ENCODE results near the gene LRP1B.

The LRP1B gene

GRCh38 chr2:141316103-141316502 lies 814.7 kb downstream of the LRP1B start:
- no peak overlapping the region for H3K27ac Mint-ChIP-seq

GRCh38 chr2:141313972-141314371 lies 816.8 kb downstream of the LRP1B start:
- Mint-ChIP-seq H3K4me3 (no peak overlapping the region), H3K36me3 (no peaks in the 10 kb centered on the region), H3K27ac (no peak overlapping the region), H3K4me1 (no peaks in the 10 kb centered on the region), H3K27me3 (no peaks in the 10 kb centered on the region), H3K9me3 (peaks cover 4% of the 10 kb centered on the region)

More at GRCh38 chr2:141316103-141316502, 814.7 kb downstream of the LRP1B start:
- H3K4me1 Mint-ChIP-seq, result no peaks in the 10 kb centered on the region
- H3K4me3 Mint-ChIP-seq, result no peak overlapping the region
- no peaks in the 10 kb centered on the region for H3K9me3 Mint-ChIP-seq
- no peaks in the 10 kb centered on the region for H3K36me3 Mint-ChIP-seq
- H3K27me3 Mint-ChIP-seq, result no peaks in the 10 kb centered on the region

GRCh38 chr2:141311430-141311829 lies 819.4 kb downstream of the LRP1B start:
- no peaks in the 10 kb centered on the region for H3K4me1 Mint-ChIP-seq

GRCh38 chr2:141306368-141306767 lies 824.4 kb downstream of the LRP1B start:
- H3K4me3 Mint-ChIP-seq, result no peak overlapping the region
- H3K4me1 Mint-ChIP-seq, result no peaks in the 10 kb centered on the region
- H3K27me3 Mint-ChIP-seq, result no peaks in the 10 kb centered on the region
- no peak overlapping the region for H3K27ac Mint-ChIP-seq
- peaks cover 12% of the 10 kb centered on the region for H3K9me3 Mint-ChIP-seq
- no peaks in the 10 kb centered on the region for H3K36me3 Mint-ChIP-seq

More at GRCh38 chr2:141311430-141311829, 819.4 kb downstream of the LRP1B start:
- H3K27ac Mint-ChIP-seq, result no peak overlapping the region
- peaks cover 4% of the 10 kb centered on the region for H3K9me3 Mint-ChIP-seq
- no peaks in the 10 kb centered on the region for H3K36me3 Mint-ChIP-seq
- no peak overlapping the region for H3K4me3 Mint-ChIP-seq
- no peaks in the 10 kb centered on the region for H3K27me3 Mint-ChIP-seq

- Mint-ChIP-seq H3K9me3 (peaks cover 9% of the 10 kb centered on the region), H3K4me1 (no peaks in the 10 kb centered on the region), H3K27me3 (no peaks in the 10 kb centered on the region), H3K4me3 (no peak overlapping the region), H3K36me3 (no peaks in the 10 kb centered on the region), H3K27ac (no peak overlapping the region)
Measured at GRCh38 chr2:141301551-141301950, 829.3 kb downstream of the LRP1B start.

GRCh38 chr2:141280037-141280436 lies 850.8 kb downstream of the LRP1B start:
- peaks cover 9% of the 10 kb centered on the region for H3K9me3 Mint-ChIP-seq
- no peak overlapping the region for H3K4me3 Mint-ChIP-seq
- no peaks in the 10 kb centered on the region for H3K4me1 Mint-ChIP-seq
- no peaks in the 10 kb centered on the region for H3K27me3 Mint-ChIP-seq
- no peaks in the 10 kb centered on the region for H3K36me3 Mint-ChIP-seq
- no peak overlapping the region for H3K27ac Mint-ChIP-seq

- H3K9me3 Mint-ChIP-seq, result peaks cover 30% of the 10 kb centered on the region
- no peaks in the 10 kb centered on the region for H3K4me1 Mint-ChIP-seq
- no peaks in the 10 kb centered on the region for H3K36me3 Mint-ChIP-seq
- H3K27ac Mint-ChIP-seq, result no peak overlapping the region
- no peaks in the 10 kb centered on the region for H3K27me3 Mint-ChIP-seq
- no peak overlapping the region for H3K4me3 Mint-ChIP-seq
Measured at GRCh38 chr2:141271346-141271745, 859.5 kb downstream of the LRP1B start.

- Mint-ChIP-seq H3K4me1 (no peaks in the 10 kb centered on the region), H3K27ac (no peak overlapping the region), H3K9me3 (no peaks in the 10 kb centered on the region), H3K36me3 (no peaks in the 10 kb centered on the region), H3K27me3 (no peaks in the 10 kb centered on the region), H3K4me3 (no peak overlapping the region)
Measured at GRCh38 chr2:141264848-141265247, 866.0 kb downstream of the LRP1B start.

- no peak overlapping the region for H3K4me3 Mint-ChIP-seq
- H3K9me3 Mint-ChIP-seq, result no peaks in the 10 kb centered on the region
- no peaks in the 10 kb centered on the region for H3K36me3 Mint-ChIP-seq
- H3K27me3 Mint-ChIP-seq, result no peaks in the 10 kb centered on the region
- H3K27ac Mint-ChIP-seq, result no peak overlapping the region
- no peaks in the 10 kb centered on the region for H3K4me1 Mint-ChIP-seq
Measured at GRCh38 chr2:141260911-141261310, 869.9 kb downstream of the LRP1B start.

GRCh38 chr2:141259683-141260082 lies 871.1 kb downstream of the LRP1B start:
- Mint-ChIP-seq H3K4me3 (no peak overlapping the region), H3K27me3 (no peaks in the 10 kb centered on the region), H3K36me3 (no peaks in the 10 kb centered on the region), H3K9me3 (no peaks in the 10 kb centered on the region), H3K27ac (no peak overlapping the region), H3K4me1 (no peaks in the 10 kb centered on the region)

- peaks cover 5% of the 10 kb centered on the region for H3K9me3 Mint-ChIP-seq
- no peak overlapping the region for H3K4me3 Mint-ChIP-seq
- no peaks in the 10 kb centered on the region for H3K27me3 Mint-ChIP-seq
- no peaks in the 10 kb centered on the region for H3K36me3 Mint-ChIP-seq
- H3K27ac Mint-ChIP-seq, result no peak overlapping the region
- no peaks in the 10 kb centered on the region for H3K4me1 Mint-ChIP-seq
Measured at GRCh38 chr2:141242008-141242407, 888.8 kb downstream of the LRP1B start.

GRCh38 chr2:141226560-141226959 lies 904.3 kb downstream of the LRP1B start:
- Mint-ChIP-seq H3K36me3 (no peaks in the 10 kb centered on the region), H3K27me3 (no peaks in the 10 kb centered on the region), H3K9me3 (peaks cover 8% of the 10 kb centered on the region), H3K4me1 (no peaks in the 10 kb centered on the region), H3K27ac (no peak overlapping the region), H3K4me3 (no peak overlapping the region)

GRCh38 chr2:141207036-141207385 lies 923.8 kb downstream of the LRP1B start:
- Mint-ChIP-seq H3K4me1 (no peaks in the 10 kb centered on the region), H3K27ac (no peak overlapping the region)

GRCh38 chr2:141201016-141201565 lies 929.7 kb downstream of the LRP1B start:
- Mint-ChIP-seq H3K36me3 (no peaks in the 10 kb centered on the region), H3K27ac (no peak overlapping the region), H3K27me3 (no peaks in the 10 kb centered on the region), H3K4me3 (no peak overlapping the region), H3K4me1 (no peaks in the 10 kb centered on the region), H3K9me3 (peaks cover 6% of the 10 kb centered on the region)

More at GRCh38 chr2:141207036-141207385, 923.8 kb downstream of the LRP1B start:
- H3K36me3 Mint-ChIP-seq, result no peaks in the 10 kb centered on the region
- no peak overlapping the region for H3K4me3 Mint-ChIP-seq
- no peaks in the 10 kb centered on the region for H3K9me3 Mint-ChIP-seq
- no peaks in the 10 kb centered on the region for H3K27me3 Mint-ChIP-seq

- H3K9me3 Mint-ChIP-seq, result peaks cover 6% of the 10 kb centered on the region
- H3K4me3 Mint-ChIP-seq, result no peak overlapping the region
- no peaks in the 10 kb centered on the region for H3K27me3 Mint-ChIP-seq
- H3K27ac Mint-ChIP-seq, result no peak overlapping the region
- H3K4me1 Mint-ChIP-seq, result no peaks in the 10 kb centered on the region
- H3K36me3 Mint-ChIP-seq, result no peaks in the 10 kb centered on the region
Measured at GRCh38 chr2:141200191-141200590, 930.6 kb downstream of the LRP1B start.

- Mint-ChIP-seq H3K4me1 (no peaks in the 10 kb centered on the region), H3K36me3 (no peaks in the 10 kb centered on the region), H3K27ac (no peak overlapping the region), H3K27me3 (no peaks in the 10 kb centered on the region), H3K9me3 (peaks cover 6% of the 10 kb centered on the region), H3K4me3 (no peak overlapping the region)
Measured at GRCh38 chr2:141199711-141200110, 931.1 kb downstream of the LRP1B start.

- H3K27me3 Mint-ChIP-seq, result no peaks in the 10 kb centered on the region
- no peak overlapping the region for H3K4me3 Mint-ChIP-seq
- no peaks in the 10 kb centered on the region for H3K4me1 Mint-ChIP-seq
- no peaks in the 10 kb centered on the region for H3K36me3 Mint-ChIP-seq
- H3K27ac Mint-ChIP-seq, result no peak overlapping the region
- H3K9me3 Mint-ChIP-seq, result peaks cover 6% of the 10 kb centered on the region
Measured at GRCh38 chr2:141195087-141195486, 935.7 kb downstream of the LRP1B start.
